Gastrocnemius medialis (tissue), 4 donors: Measurements from ENCODE around the gene AURKAIP1.

Experiments
- CTCF ChIP-seq, 5 experiments: fragments of 450-650 bp in 3 of 5; fragments of 200-600 bp in 2 of 5; sonication (generic) in 2 of 5; IDR thresholded peaks in 4 of 5; conservative IDR thresholded peaks in 1 of 5; 1 replicate in 4 of 5; 2 replicates in 1 of 5; pipeline ENCODE4 v1.5.1; 2016 to 2019; ENCODE audit warnings: antibody characterized with exemption in 5 of 5, mild to moderate bottlenecking in 3 of 5, moderate library complexity in 3 of 5
- POLR2A ChIP-seq, 2 donors: fragments of 450-650 bp; IDR thresholded peaks; one replicate each; pipeline ENCODE4 v1.6.1; 2017; ENCODE audit warnings: antibody characterized with exemption in 2 of 2, mild to moderate bottlenecking in 2 of 2, moderate library complexity in 2 of 2

GRCh38 chr1:1346501-1346890 lies 28.5 kb downstream of the AURKAIP1 start:
- TF ChIP-seq CTCF (IDR thresholded peaks at IDR 0.05 in 4 of 5, conservative IDR thresholded peaks at IDR 0.05 in 1 of 5) (no peak), POLR2A (IDR thresholded peaks at IDR 0.05) (no peak)
